NT2/D1 (cell line): ENCODE measurements around the gene BICC1.

Experiments used
- DNase-seq: peaks from one replicate; pipeline ENCODE4 v3.0.0-alpha.2; 2011; ENCODE audit warnings: low read depth, low spot score
- H3K27me3 ChIP-seq: 2 replicates; pipeline ENCODE4 v1.6.0; 2011; ENCODE audit warnings: mild to moderate bottlenecking; ENCODE audit not compliant: insufficient read length, insufficient read depth
- H3K36me3 ChIP-seq: 2 replicates; pipeline ENCODE4 v1.6.1; 2011; ENCODE audit warnings: mild to moderate bottlenecking, low read length, mixed read lengths; ENCODE audit not compliant: insufficient read depth, insufficient read length
- H3K4me1 ChIP-seq: 2 replicates; pipeline ENCODE4 v1.5.1; 2011; ENCODE audit not compliant: insufficient read depth, insufficient read length
- H3K4me3 ChIP-seq: 2 replicates; pipeline ENCODE4 v1.5.1; 2011; ENCODE audit warnings: low read depth; ENCODE audit not compliant: insufficient read length
- H3K9ac ChIP-seq: 2 replicates; pipeline ENCODE4 v1.6.0; 2011; ENCODE audit warnings: low read depth; ENCODE audit not compliant: insufficient read length
- H3K9me3 ChIP-seq: 2 replicates; pipeline ENCODE4 v1.5.1; 2011; ENCODE audit warnings: mild to moderate bottlenecking, low read length; ENCODE audit not compliant: insufficient read depth
- SUZ12 ChIP-seq: IDR thresholded peaks from 2 replicates; pipeline ENCODE4 v1.6.1; 2011; ENCODE audit not compliant: insufficient read length, insufficient read depth; ENCODE audit errors: extremely low read depth
- YY1 ChIP-seq: IDR thresholded peaks from 2 replicates; pipeline ENCODE4 v1.6.1; 2011; ENCODE audit not compliant: insufficient read length, insufficient read depth
- ZNF274 ChIP-seq: IDR thresholded peaks from 2 replicates; pipeline ENCODE4 v1.6.1; 2011; ENCODE audit warnings: mild to moderate bottlenecking, low read depth, low read length

The BICC1 gene

DNA sequence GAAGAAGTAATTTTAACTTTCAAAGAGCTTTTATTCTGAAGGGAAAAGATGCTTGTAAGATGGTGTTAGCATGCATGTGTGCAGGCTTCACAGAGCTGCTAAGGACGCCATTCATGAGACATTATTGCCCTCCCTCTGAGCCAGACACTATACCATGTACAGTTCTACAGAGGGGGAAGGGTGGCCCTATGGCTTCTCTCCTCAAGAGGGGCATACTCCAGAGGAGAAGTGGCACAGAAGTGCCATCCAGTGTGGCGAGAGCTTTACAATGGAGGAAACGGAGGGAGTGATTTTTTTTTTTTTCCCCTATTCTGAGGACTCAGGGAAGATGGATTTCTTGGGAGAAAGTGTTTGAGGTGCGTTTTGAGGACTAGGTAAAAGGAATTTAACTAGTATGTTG lies 119.5 kb downstream of the BICC1 start:
- no peaks in the 10 kb centered on the region for H3K27me3 ChIP-seq
- DNase-seq, result no peak
- no peak overlapping the region for H3K4me3 ChIP-seq
- peaks cover 2% of the 10 kb centered on the region for H3K4me1 ChIP-seq
- H3K36me3 ChIP-seq, result no peaks in the 10 kb centered on the region
- no peaks in the 10 kb centered on the region for H3K9me3 ChIP-seq
- H3K9ac ChIP-seq, result no peak overlapping the region
- TF ChIP-seq SUZ12, result no peak
- TF ChIP-seq ZNF274, result no peak
- TF ChIP-seq YY1, result no peak

DNA sequence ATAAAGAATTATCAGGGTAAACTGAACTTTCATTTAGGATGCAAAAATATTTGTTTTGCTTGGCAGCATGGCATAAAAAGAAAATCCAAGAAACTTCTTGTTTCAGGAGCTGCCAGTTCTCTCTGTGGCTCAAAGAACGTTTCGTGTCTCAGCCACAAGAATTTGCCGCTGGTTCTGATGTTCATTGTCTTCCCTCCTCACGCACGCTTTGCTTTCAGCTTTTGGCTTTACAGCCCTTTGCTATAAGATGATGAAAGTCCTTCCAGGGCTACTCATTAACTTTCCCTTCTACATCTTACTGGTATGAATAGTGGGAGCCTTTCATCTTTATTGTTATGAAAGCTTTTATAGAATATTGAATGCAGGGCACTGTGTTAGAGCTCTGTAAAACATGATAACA lies 124.7 kb downstream of the BICC1 start:
- H3K4me1 ChIP-seq, result no peaks in the 10 kb centered on the region
- H3K36me3 ChIP-seq, result no peaks in the 10 kb centered on the region
- H3K27me3 ChIP-seq, result no peaks in the 10 kb centered on the region
- H3K9me3 ChIP-seq, result no peaks in the 10 kb centered on the region
- no peak overlapping the region for H3K9ac ChIP-seq
- TF ChIP-seq ZNF274 (no peak), SUZ12 (no peak), YY1 (no peak)
- H3K4me3 ChIP-seq, result no peak overlapping the region
- no peak for DNase-seq

DNA sequence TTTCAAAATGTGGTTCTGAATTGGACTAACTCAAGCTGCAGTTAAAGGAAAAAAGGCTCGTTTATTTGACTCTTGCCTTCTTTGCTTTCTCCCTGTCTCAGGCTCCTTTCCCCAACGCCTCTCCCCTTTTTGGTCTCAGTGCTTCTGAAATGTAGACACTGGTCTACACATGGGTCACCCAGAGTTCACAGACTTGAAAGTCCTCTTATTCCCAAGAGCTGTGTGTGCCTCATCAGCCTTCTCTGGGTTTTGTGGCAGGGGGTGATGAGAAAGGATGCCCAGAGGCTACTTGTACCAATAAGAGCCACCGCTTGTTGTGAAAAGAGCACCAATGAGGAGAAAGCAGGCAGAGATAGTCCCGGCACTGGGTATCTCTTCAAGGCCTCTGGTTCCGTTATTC lies 125.7 kb downstream of the BICC1 start:
- TF ChIP-seq SUZ12 (no peak), ZNF274 (no peak), YY1 (no peak)
- Histone ChIP-seq H3K9ac (no peak overlapping the region), H3K4me3 (no peak overlapping the region), H3K9me3 (no peaks in the 10 kb centered on the region), H3K27me3 (no peaks in the 10 kb centered on the region), H3K4me1 (no peaks in the 10 kb centered on the region), H3K36me3 (no peaks in the 10 kb centered on the region)
- DNase-seq, result no peak

GRCh38 chr10:58641095-58641531 lies 128.4 kb downstream of the BICC1 start:
- Histone ChIP-seq H3K4me3 (no peak overlapping the region), H3K36me3 (no peaks in the 10 kb centered on the region), H3K27me3 (no peaks in the 10 kb centered on the region), H3K4me1 (no peaks in the 10 kb centered on the region), H3K9ac (no peak overlapping the region), H3K9me3 (no peaks in the 10 kb centered on the region)
- no peak for TF ChIP-seq SUZ12
- TF ChIP-seq YY1, result no peak
- TF ChIP-seq ZNF274, result no peak
- no peak for DNase-seq

GRCh38 chr10:58641708-58642107 lies 129.0 kb downstream of the BICC1 start:
- DNase-seq, result no peak
- Histone ChIP-seq H3K36me3 (no peaks in the 10 kb centered on the region), H3K9me3 (no peaks in the 10 kb centered on the region), H3K4me1 (no peaks in the 10 kb centered on the region), H3K4me3 (no peak overlapping the region), H3K9ac (no peak overlapping the region), H3K27me3 (no peaks in the 10 kb centered on the region)
- TF ChIP-seq SUZ12, result no peak
- TF ChIP-seq ZNF274, result no peak
- TF ChIP-seq YY1, result no peak

- Histone ChIP-seq H3K4me1 (no peaks in the 10 kb centered on the region), H3K9ac (no peak overlapping the region), H3K27me3 (no peaks in the 10 kb centered on the region), H3K9me3 (no peaks in the 10 kb centered on the region), H3K36me3 (no peaks in the 10 kb centered on the region), H3K4me3 (no peak overlapping the region)
- DNase-seq, result no peak
- no peak for TF ChIP-seq ZNF274
- TF ChIP-seq YY1, result no peak
- TF ChIP-seq SUZ12, result no peak
These were observed 129.6 kb downstream of the BICC1 start for GRCh38 chr10:58642283-58642682.

DNA sequence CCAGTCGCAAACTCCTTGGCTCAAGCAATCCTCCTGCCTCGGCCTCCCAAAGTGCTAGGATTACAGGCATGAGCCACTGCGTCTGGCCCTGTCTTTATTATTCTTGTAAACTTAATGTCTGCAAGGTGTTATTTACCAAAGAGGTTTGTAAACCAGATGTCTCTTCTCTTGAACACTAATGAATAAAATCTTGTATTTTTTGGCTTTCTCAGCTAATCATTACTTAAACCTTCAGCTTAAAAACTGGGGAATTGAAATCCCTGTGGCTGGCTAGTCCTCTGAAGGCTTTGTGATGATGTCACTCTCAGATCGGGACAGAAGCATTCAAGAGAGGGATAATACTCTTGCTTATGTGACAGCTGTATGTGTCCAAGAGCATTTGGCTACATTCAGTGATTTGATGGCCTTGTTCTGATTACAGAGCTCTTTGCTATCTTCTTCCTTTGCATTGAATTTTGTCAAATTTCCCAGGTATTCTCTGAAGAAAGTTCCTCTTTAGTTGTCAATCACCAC lies 130.3 kb downstream of the BICC1 start:
- H3K9ac ChIP-seq, result no peak overlapping the region
- TF ChIP-seq YY1 (no peak), SUZ12 (no peak), ZNF274 (no peak)

More for the DNA sequence above, 130.3 kb downstream of the BICC1 start:
- H3K4me1 ChIP-seq, result no peaks in the 10 kb centered on the region
- DNase-seq, result no peak
- H3K36me3 ChIP-seq, result no peaks in the 10 kb centered on the region
- H3K4me3 ChIP-seq, result no peak overlapping the region
- H3K27me3 ChIP-seq, result no peaks in the 10 kb centered on the region
- no peaks in the 10 kb centered on the region for H3K9me3 ChIP-seq
